ENCODE data around the gene NCKAP5. TPM values are rescaled to one million over a fixed set of nuclear protein-coding genes. Genes with fewer than 3 reads are reported as not detected.

NCKAP5 gene
- total and polyA plus RNA-seq, 2 experiments from 2014 or later, result 2.2 to 5.5 TPM

DNA sequence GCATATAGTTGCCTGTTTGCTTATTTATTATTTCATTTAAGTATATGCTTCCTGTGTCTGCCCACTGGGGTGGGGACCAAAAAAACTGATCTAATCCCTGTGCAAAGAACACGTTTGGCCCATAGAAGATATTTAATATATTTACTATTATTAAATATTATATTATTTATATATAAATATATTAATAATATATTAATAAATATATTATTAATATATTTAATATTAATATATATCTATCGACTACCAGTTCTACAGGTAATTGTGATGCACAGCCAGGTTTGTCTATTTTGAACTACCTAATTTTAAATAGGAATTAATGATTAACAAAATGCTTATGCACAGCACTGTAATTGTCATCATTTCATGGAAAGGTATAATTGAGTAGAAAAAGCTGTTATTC lies 609.4 kb downstream of the NCKAP5 start:
- Histone ChIP-seq H4K20me1 (ENCODE audit: insufficient read depth, poor library complexity, severe bottlenecking) (no peaks in the 10 kb centered on the region), H3K27me3 (no peaks in the 10 kb centered on the region), H3K9me2 (replicated peaks; ENCODE audit: insufficient read depth) (no peaks in the 10 kb centered on the region), H3K9me3 (ENCODE audit: low read depth) (no peaks in the 10 kb centered on the region), H3K27ac (no peak overlapping the region), H2AFZ (no peak overlapping the region), H3K36me3 (replicated peaks; ENCODE audit: insufficient read depth, low read depth) (no peaks in the 10 kb centered on the region), H3K4me1 (ENCODE audit: insufficient read depth) (no peaks in the 10 kb centered on the region), H3K4me3 (no peak overlapping the region), H3K79me2 (no peaks in the 10 kb centered on the region), H3K4me2 (no peak overlapping the region)
- DNase-seq (ENCODE audit: low spot score), result no peak
- 90% methylated on average over 2 of the region's 2 CpGs for WGBS (ENCODE audit: low lambda C conversion rate, missing lambda C conversion rate)
- TF ChIP-seq EZH2 (IDR thresholded peaks at IDR 0.05; ENCODE audit: borderline replicate concordance) (no peak), EZH2phosphoT487 (IDR thresholded peaks at IDR 0.05; ENCODE audit: low read depth, severe bottlenecking, unreplicated experiment) (no peak)

DNA sequence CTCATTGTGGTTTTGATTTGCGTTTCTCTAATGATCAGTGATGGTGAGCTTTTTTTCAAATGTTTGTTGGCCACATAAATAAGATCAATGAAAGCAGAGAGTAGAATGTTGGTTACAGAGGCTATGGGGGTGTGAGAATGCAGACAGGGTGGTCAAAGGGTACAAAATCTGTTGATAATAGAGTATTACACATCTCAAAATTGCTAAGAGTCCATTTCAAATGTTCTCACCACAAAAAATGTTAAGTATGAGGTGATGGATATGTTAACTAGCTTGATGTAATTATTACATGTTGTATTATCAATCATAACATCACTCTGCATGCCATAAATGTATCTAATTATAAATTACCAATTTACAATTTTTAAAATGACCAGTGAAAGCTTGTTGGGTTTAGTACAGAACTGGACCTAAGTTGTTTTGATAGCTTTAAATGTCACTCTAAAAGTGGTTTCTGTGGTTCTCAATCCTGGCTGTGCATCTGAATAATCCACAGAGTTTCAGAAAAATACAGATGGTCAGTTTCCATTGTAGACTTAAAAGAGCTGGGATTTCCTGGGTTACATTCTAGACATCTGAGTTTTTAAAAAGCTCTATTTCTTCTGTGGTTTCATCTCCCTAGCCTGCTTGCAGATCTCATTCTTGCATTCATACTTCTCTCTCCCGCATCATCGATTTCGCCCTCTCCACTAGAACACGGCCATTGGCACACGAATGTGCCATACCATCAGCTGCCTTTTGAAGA lies 612.2 kb downstream of the NCKAP5 start:
- Histone ChIP-seq H3K27me3 (no peaks in the 10 kb centered on the region), H3K36me3 (replicated peaks; ENCODE audit: insufficient read depth, low read depth) (no peaks in the 10 kb centered on the region), H3K4me2 (no peak overlapping the region), H3K27ac (no peak overlapping the region), H3K4me3 (no peak overlapping the region), H3K79me2 (no peaks in the 10 kb centered on the region), H3K9me2 (replicated peaks; ENCODE audit: insufficient read depth) (no peaks in the 10 kb centered on the region), H2AFZ (no peak overlapping the region), H4K20me1 (ENCODE audit: insufficient read depth, poor library complexity, severe bottlenecking) (no peaks in the 10 kb centered on the region), H3K9me3 (ENCODE audit: low read depth) (no peaks in the 10 kb centered on the region), H3K4me1 (ENCODE audit: insufficient read depth) (no peaks in the 10 kb centered on the region)
- no peak for DNase-seq (ENCODE audit: low spot score)
- 97% methylated on average over 6 of the region's 6 CpGs for WGBS (ENCODE audit: low lambda C conversion rate, missing lambda C conversion rate)
- TF ChIP-seq, protein P1, sequence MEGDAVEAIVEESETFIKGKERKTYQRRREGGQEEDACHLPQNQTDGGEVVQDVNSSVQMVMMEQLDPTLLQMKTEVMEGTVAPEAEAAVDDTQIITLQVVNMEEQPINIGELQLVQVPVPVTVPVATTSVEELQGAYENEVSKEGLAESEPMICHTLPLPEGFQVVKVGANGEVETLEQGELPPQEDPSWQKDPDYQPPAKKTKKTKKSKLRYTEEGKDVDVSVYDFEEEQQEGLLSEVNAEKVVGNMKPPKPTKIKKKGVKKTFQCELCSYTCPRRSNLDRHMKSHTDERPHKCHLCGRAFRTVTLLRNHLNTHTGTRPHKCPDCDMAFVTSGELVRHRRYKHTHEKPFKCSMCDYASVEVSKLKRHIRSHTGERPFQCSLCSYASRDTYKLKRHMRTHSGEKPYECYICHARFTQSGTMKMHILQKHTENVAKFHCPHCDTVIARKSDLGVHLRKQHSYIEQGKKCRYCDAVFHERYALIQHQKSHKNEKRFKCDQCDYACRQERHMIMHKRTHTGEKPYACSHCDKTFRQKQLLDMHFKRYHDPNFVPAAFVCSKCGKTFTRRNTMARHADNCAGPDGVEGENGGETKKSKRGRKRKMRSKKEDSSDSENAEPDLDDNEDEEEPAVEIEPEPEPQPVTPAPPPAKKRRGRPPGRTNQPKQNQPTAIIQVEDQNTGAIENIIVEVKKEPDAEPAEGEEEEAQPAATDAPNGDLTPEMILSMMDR (IDR thresholded peaks at IDR 0.05; ENCODE audit: poor library complexity), result no peak
- no peak for TF ChIP-seq EZH2 (IDR thresholded peaks at IDR 0.05; ENCODE audit: borderline replicate concordance)
- TF ChIP-seq EZH2phosphoT487 (IDR thresholded peaks at IDR 0.05; ENCODE audit: low read depth, severe bottlenecking, unreplicated experiment), result no peak

DNA sequence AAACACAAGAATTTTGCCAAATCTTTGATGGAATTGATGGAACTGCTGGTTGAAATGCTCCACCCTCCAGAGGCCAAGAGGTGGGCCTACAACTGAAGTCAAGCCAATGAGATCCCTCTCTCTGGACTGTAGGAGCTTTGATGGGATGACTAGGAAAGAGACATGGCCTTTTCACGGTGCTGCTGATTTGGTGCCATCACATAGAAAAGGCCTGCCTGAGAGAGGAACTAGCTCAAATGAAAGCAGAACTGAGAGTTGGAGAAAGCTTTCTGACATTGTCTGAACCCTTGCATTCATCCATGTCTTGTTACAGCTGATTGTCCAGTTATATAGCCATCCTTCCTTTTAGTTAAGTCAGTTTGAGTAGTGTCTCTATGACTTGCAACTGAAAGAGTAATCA lies 614.5 kb downstream of the NCKAP5 start:
- Histone ChIP-seq H3K4me3 (no peak overlapping the region), H3K4me1 (ENCODE audit: insufficient read depth) (no peaks in the 10 kb centered on the region), H3K9me2 (replicated peaks; ENCODE audit: insufficient read depth) (no peaks in the 10 kb centered on the region), H4K20me1 (ENCODE audit: insufficient read depth, poor library complexity, severe bottlenecking) (no peaks in the 10 kb centered on the region), H3K27me3 (no peaks in the 10 kb centered on the region), H3K36me3 (replicated peaks; ENCODE audit: insufficient read depth, low read depth) (no peaks in the 10 kb centered on the region), H3K27ac (no peak overlapping the region), H3K9me3 (ENCODE audit: low read depth) (no peaks in the 10 kb centered on the region), H2AFZ (no peak overlapping the region), H3K79me2 (no peaks in the 10 kb centered on the region), H3K4me2 (no peak overlapping the region)
- DNase-seq (ENCODE audit: low spot score), result no peak
- WGBS (ENCODE audit: low lambda C conversion rate, missing lambda C conversion rate), result 95% methylated on average over 1 of the region's 1 CpG
- no peak for TF ChIP-seq EZH2phosphoT487 (IDR thresholded peaks at IDR 0.05; ENCODE audit: low read depth, severe bottlenecking, unreplicated experiment)
- no peak for TF ChIP-seq EZH2 (IDR thresholded peaks at IDR 0.05; ENCODE audit: borderline replicate concordance)
- TF ChIP-seq, protein P1 (IDR thresholded peaks at IDR 0.05; ENCODE audit: poor library complexity), result no peak

DNA sequence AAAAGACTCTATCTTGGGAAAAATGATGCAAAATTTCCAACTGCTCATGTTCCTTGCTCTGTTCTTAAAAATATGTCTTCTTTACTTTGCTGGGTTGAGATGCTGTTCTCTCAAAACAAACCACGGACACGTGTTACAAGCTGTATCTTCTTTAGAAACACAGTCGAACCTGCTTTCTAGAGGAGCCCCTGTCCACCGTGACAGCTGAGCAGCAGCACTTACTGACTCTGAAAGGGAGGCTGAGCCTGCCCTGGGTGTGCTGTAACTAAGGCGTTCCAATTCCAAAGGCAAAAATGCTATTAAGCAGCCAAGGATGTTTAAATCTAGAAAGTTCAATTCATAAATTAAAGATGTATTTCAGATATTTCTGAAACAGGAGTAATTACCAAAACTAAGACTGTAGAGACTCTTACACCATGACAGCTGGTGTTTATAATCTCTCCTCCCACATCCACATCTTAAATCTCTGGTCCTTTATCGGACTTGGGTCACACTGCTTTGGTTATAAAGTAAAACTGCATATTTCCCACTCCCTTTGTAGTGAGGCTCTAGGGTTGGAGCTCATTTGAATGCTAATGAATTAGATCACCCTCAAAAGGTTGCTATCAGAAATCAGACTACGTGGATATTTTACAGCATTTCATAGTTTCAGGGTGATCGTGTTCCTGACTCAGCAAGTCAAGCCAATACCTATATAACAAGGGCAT lies 617.1 kb downstream of the NCKAP5 start:
- no peak overlapping the region for H2AFZ ChIP-seq
- H4K20me1 ChIP-seq (ENCODE audit: insufficient read depth, poor library complexity, severe bottlenecking), result no peaks in the 10 kb centered on the region
- H3K9me2 ChIP-seq (replicated peaks; ENCODE audit: insufficient read depth), result no peaks in the 10 kb centered on the region
- no peaks in the 10 kb centered on the region for H3K79me2 ChIP-seq
- 72% methylated on average over 8 of the region's 8 CpGs for WGBS (ENCODE audit: low lambda C conversion rate, missing lambda C conversion rate)
- no peaks in the 10 kb centered on the region for H3K9me3 ChIP-seq (ENCODE audit: low read depth)
- H3K4me1 ChIP-seq (ENCODE audit: insufficient read depth), result no peaks in the 10 kb centered on the region
- no peak for DNase-seq (ENCODE audit: low spot score)
- no peaks in the 10 kb centered on the region for H3K36me3 ChIP-seq (replicated peaks; ENCODE audit: insufficient read depth, low read depth)
- no peak overlapping the region for H3K27ac ChIP-seq
- no peaks in the 10 kb centered on the region for H3K27me3 ChIP-seq
- no peak overlapping the region for H3K4me3 ChIP-seq
- no peak overlapping the region for H3K4me2 ChIP-seq
- TF ChIP-seq, protein P1 (IDR thresholded peaks at IDR 0.05; ENCODE audit: poor library complexity), result no peak
- no peak for TF ChIP-seq EZH2 (IDR thresholded peaks at IDR 0.05; ENCODE audit: borderline replicate concordance)
- TF ChIP-seq EZH2phosphoT487 (IDR thresholded peaks at IDR 0.05; ENCODE audit: low read depth, severe bottlenecking, unreplicated experiment), result no peak
